ENCODE measurements around the gene CSRNP2. TPM values are rescaled to one million over a fixed set of nuclear protein-coding genes. Genes with fewer than 3 reads are reported as not detected.

CSRNP2 gene
- total and polyA plus RNA-seq, 2 of the 13 experiments (the other 11 are each of a cell fraction or from before 2014, with no cell fraction given): 4.8 to 7.3 TPM

GRCh38 chr12:51083126-51083833, at the start of gene CSRNP2 (continued):
- TF ChIP-seq ZNF891 (CRISPR knock-in tag; IDR thresholded peaks at IDR 0.05) (peak; percentile 58; the same call in 1 of the 2 replicates), CHD4 (IDR thresholded peaks at IDR 0.05; ENCODE audit: borderline replicate concordance, low read length) (no peak), CREM (IDR thresholded peaks at IDR 0.05) (peak; percentile 76), CREM (CRISPR knock-in tag; IDR thresholded peaks at IDR 0.05) (no peak), ATF7 (IDR thresholded peaks at IDR 0.05) (no peak), ATF7 (CRISPR knock-in tag; IDR thresholded peaks at IDR 0.05) (no peak), SMAD1 (CRISPR knock-in tag; IDR thresholded peaks at IDR 0.05; ENCODE audit: borderline replicate concordance, low read depth) (no peak), PHF21A (CRISPR knock-in tag; IDR thresholded peaks at IDR 0.05) (peak; percentile 28; the same call in 1 of the 2 replicates), SIN3A (IDR thresholded peaks at IDR 0.05; ENCODE audit: borderline replicate concordance, low read depth, low read length) (peak; percentile 35; the same call in 1 of the 2 replicates), SKIL (CRISPR knock-in tag; IDR thresholded peaks at IDR 0.05; ENCODE audit: borderline replicate concordance) (no peak), ZNF788 (CRISPR knock-in tag; IDR thresholded peaks at IDR 0.05; ENCODE audit: borderline replicate concordance) (peak; percentile 85), GATA4 (IDR thresholded peaks at IDR 0.05; ENCODE audit: borderline replicate concordance, low read depth) (peak; percentile 77), ZNF646 (CRISPR knock-in tag; IDR thresholded peaks at IDR 0.05) (no peak)
- TF ChIP-seq, protein P1, sequence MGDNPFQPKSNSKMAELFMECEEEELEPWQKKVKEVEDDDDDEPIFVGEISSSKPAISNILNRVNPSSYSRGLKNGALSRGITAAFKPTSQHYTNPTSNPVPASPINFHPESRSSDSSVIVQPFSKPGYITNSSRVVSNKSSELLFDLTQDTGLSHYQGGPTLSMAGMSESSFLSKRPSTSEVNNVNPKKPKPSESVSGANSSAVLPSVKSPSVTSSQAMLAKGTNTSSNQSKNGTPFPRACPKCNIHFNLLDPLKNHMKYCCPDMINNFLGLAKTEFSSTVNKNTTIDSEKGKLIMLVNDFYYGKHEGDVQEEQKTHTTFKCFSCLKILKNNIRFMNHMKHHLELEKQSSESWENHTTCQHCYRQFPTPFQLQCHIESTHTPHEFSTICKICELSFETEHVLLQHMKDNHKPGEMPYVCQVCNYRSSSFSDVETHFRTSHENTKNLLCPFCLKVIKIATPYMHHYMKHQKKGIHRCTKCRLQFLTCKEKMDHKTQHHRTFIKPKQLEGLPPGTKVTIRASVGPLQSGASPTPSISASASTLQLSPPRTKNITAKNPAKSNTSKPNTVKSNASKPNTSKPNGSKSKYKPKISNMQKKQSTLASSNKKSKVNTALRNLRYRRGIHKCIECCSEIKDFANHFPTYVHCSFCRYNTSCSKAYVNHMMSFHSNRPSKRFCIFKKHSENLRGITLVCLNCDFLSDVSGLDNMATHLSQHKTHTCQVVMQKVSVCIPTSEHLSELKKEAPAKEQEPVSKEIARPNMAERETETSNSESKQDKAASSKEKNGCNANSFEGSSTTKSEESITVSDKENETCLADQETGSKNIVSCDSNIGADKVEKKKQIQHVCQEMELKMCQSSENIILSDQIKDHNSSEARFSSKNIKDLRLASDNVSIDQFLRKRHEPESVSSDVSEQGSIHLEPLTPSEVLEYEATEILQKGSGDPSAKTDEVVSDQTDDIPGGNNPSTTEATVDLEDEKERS (CRISPR knock-in tag; IDR thresholded peaks at IDR 0.05): peak; percentile 64
- TF ChIP-seq, protein P2, sequence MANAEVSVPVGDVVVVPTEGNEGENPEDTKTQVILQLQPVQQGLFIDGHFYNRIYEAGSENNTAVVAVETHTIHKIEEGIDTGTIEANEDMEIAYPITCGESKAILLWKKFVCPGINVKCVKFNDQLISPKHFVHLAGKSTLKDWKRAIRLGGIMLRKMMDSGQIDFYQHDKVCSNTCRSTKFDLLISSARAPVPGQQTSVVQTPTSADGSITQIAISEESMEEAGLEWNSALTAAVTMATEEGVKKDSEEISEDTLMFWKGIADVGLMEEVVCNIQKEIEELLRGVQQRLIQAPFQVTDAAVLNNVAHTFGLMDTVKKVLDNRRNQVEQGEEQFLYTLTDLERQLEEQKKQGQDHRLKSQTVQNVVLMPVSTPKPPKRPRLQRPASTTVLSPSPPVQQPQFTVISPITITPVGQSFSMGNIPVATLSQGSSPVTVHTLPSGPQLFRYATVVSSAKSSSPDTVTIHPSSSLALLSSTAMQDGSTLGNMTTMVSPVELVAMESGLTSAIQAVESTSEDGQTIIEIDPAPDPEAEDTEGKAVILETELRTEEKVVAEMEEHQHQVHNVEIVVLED (CRISPR knock-in tag; IDR thresholded peaks at IDR 0.05; ENCODE audit: borderline replicate concordance): peak; percentile 97

All from HepG2 (cell line).